Stimulated activated CD4-positive, alpha-beta T cell treated with anti-CD3 and anti-CD28 coated beads, Interleukin-1b, Interleukin-23, amount 100 ng/mL, for 48 hours (primary cell): ENCODE measurements around the gene ASTN2.
"Not testable (repeated sequence)": the region's sequence is repeated elsewhere in the genome, so short reads cannot be mapped to it uniquely, and the experiment has no call there.

Experiments used
- DNase-seq: peaks from one replicate; pipeline ENCODE4 v3.0.0-alpha.2; 2020

The ASTN2 gene

GRCh38 chr9:116842658-116843057, 572.2 kb downstream of the ASTN2 start:
- DNase-seq, result no peak

GRCh38 chr9:116838468-116838867, 576.4 kb downstream of the ASTN2 start:
- DNase-seq, result not testable (repeated sequence)

- no peak for DNase-seq
These were observed 577.6 kb downstream of the ASTN2 start for GRCh38 chr9:116837018-116837989.

- DNase-seq, result not testable (repeated sequence)
These were observed 584.5 kb downstream of the ASTN2 start for GRCh38 chr9:116830321-116830720.

GRCh38 chr9:116821633-116822229, 593.1 kb downstream of the ASTN2 start:
- no peak for DNase-seq

- DNase-seq, result no peak
These were observed 595.7 kb downstream of the ASTN2 start for GRCh38 chr9:116819116-116819515.

- DNase-seq, result no peak
These were observed 597.1 kb downstream of the ASTN2 start for GRCh38 chr9:116817762-116818161.

GRCh38 chr9:116816484-116816883, 598.4 kb downstream of the ASTN2 start:
- DNase-seq, result no peak

GRCh38 chr9:116815835-116816234, 599.0 kb downstream of the ASTN2 start:
- no peak for DNase-seq

GRCh38 chr9:116813031-116813300, 601.9 kb downstream of the ASTN2 start:
- DNase-seq, result no peak

- DNase-seq, result no peak
These were observed 602.4 kb downstream of the ASTN2 start for GRCh38 chr9:116812231-116813030.

- no peak for DNase-seq
These were observed 605.2 kb downstream of the ASTN2 start for GRCh38 chr9:116809656-116810055.

GRCh38 chr9:116806075-116806474, 608.8 kb downstream of the ASTN2 start:
- DNase-seq, result no peak

- DNase-seq, result no peak
These were observed 614.0 kb downstream of the ASTN2 start for GRCh38 chr9:116800885-116801284.

- no peak for DNase-seq
These were observed 614.8 kb downstream of the ASTN2 start for GRCh38 chr9:116800074-116800473.

- no peak for DNase-seq
These were observed 616.3 kb downstream of the ASTN2 start for GRCh38 chr9:116798521-116798920.

GRCh38 chr9:116797276-116797675, 617.6 kb downstream of the ASTN2 start:
- no peak for DNase-seq

- DNase-seq, result no peak
These were observed 618.2 kb downstream of the ASTN2 start for GRCh38 chr9:116796669-116797068.

- DNase-seq, result no peak
These were observed 619.0 kb downstream of the ASTN2 start for GRCh38 chr9:116795821-116796220.

GRCh38 chr9:116792271-116792670, 622.6 kb downstream of the ASTN2 start:
- no peak for DNase-seq

GRCh38 chr9:116791326-116791725, 623.5 kb downstream of the ASTN2 start:
- DNase-seq, result no peak

GRCh38 chr9:116789081-116789480, 625.8 kb downstream of the ASTN2 start:
- no peak for DNase-seq

GRCh38 chr9:116786737-116787136, 628.1 kb downstream of the ASTN2 start:
- no peak for DNase-seq

- DNase-seq, result no peak
These were observed 637.7 kb downstream of the ASTN2 start for GRCh38 chr9:116777116-116777515.
